GM23248 (cell line): ENCODE measurements around the gene ETFA. TPM values are rescaled to one million over a fixed set of nuclear protein-coding genes. Genes with fewer than 3 reads are reported as not detected.

ENCODE experiments used
- DNase-seq: peaks from one replicate; pipeline ENCODE4 v3.0.0-alpha.2; 2015
- H2AFZ ChIP-seq: fragments of 200-600 bp; sonication (generic); 2 replicates; pipeline ENCODE4 v1.6.1; 2016; ENCODE audit warnings: antibody characterized with exemption
- H3F3A ChIP-seq: fragments of 200-600 bp; sonication (generic); 2 replicates; pipeline ENCODE4 v1.6.1; 2016; ENCODE audit warnings: mild to moderate bottlenecking, antibody characterized with exemption, mixed run types; ENCODE audit not compliant: insufficient read depth
- H3K27ac ChIP-seq: fragments of 200-600 bp; sonication (generic); 2 replicates; pipeline ENCODE4 v1.5.1; 2016; ENCODE audit warnings: mild to moderate bottlenecking
- H3K27me3 ChIP-seq: fragments of 200-600 bp; sonication (generic); replicated peaks from 2 replicates; pipeline ENCODE4 v1.6.1; 2016; ENCODE audit warnings: mild to moderate bottlenecking; ENCODE audit not compliant: insufficient read depth
- H3K36me3 ChIP-seq: fragments of 200-600 bp; sonication (generic); 2 replicates; pipeline ENCODE4 v1.6.1; 2016; ENCODE audit warnings: low read depth, mild to moderate bottlenecking
- H3K4me1 ChIP-seq: fragments of 200-600 bp; sonication (generic); 2 replicates; pipeline ENCODE4 v1.6.1; 2016; ENCODE audit warnings: mild to moderate bottlenecking; ENCODE audit not compliant: insufficient read depth
- H3K4me2 ChIP-seq: fragments of 200-600 bp; sonication (generic); one replicate; pipeline ENCODE4 v1.6.1; 2016; ENCODE audit warnings: mild to moderate bottlenecking; ENCODE audit not compliant: unreplicated experiment
- H3K4me3 ChIP-seq: fragments of 200-600 bp; sonication (generic); 2 replicates; pipeline ENCODE4 v1.5.1; 2016; ENCODE audit warnings: mild to moderate bottlenecking
- H3K79me2 ChIP-seq: fragments of 200-600 bp; sonication (generic); 2 replicates; pipeline ENCODE4 v1.6.1; 2016; ENCODE audit warnings: mild to moderate bottlenecking; ENCODE audit not compliant: insufficient read depth
- H3K9ac ChIP-seq: fragments of 200-600 bp; sonication (generic); 2 replicates; pipeline ENCODE4 v1.6.1; 2016; ENCODE audit warnings: mild to moderate bottlenecking
- H3K9me2 ChIP-seq: fragments of 200-600 bp; sonication (generic); 2 replicates; pipeline ENCODE4 v1.6.1; 2016; ENCODE audit warnings: mixed run types, mild to moderate bottlenecking, moderate library complexity; ENCODE audit not compliant: insufficient read depth
- H3K9me3 ChIP-seq: fragments of 200-600 bp; sonication (generic); one replicate; pipeline ENCODE4 v1.6.1; 2017; ENCODE audit warnings: low read depth
- H4K20me1 ChIP-seq: fragments of 200-600 bp; sonication (generic); 2 replicates; pipeline ENCODE4 v1.6.0; 2016; ENCODE audit not compliant: insufficient read depth
- EZH2 ChIP-seq: fragments of 200-600 bp; sonication (generic); IDR thresholded peaks from 2 replicates; pipeline ENCODE4 v1.6.1; 2018; ENCODE audit warnings: antibody characterized with exemption, mild to moderate bottlenecking; ENCODE audit not compliant: insufficient read depth, poor library complexity, severe bottlenecking
- EZH2phosphoT487 ChIP-seq: fragments of 200-600 bp; sonication (generic); IDR thresholded peaks from 2 replicates; pipeline ENCODE4 v1.6.1; 2018; ENCODE audit warnings: antibody characterized with exemption, moderate library complexity, mild to moderate bottlenecking, low read depth; ENCODE audit not compliant: insufficient read depth
- WGBS, 2 experiments: methylation state at CpG; one replicate each; pipeline ENCODE4 v1.1.6; 2015 to 2017; ENCODE audit warnings: low lambda C conversion rate in 2 of 2, low coverage in 1 of 2; ENCODE audit errors: missing lambda C conversion rate in 2 of 2; 5-methylcytosine and 5-hydroxymethylcytosine counted together
- in situ Hi-C: fragments of 300-500 bp; cut with MboI; formaldehyde crosslinking; loops from 2 replicates; pipeline ENCODE4 v1.15.0; 2020
- polyA plus RNA-seq: library from polyadenylated mRNA; unstranded; fragments of >200 nt; fragmentation: Nextera tagmentation; extraction: Ambion mirVana; gene quantifications from 2 replicates; pipeline ENCODE4 v1.2.1, GENCODE V29; 2016
- total RNA-seq: library from RNA; depleted of rRNA; stranded (reverse); fragments of >200 nt; shearing (Covaris generic); gene quantifications from 2 replicates; pipeline ENCODE4 v1.2.3, GENCODE V29; 2014

ETFA gene
- total and polyA plus RNA-seq, 2 experiments from 2014 or later = 94.8 to 141 TPM

DNA sequence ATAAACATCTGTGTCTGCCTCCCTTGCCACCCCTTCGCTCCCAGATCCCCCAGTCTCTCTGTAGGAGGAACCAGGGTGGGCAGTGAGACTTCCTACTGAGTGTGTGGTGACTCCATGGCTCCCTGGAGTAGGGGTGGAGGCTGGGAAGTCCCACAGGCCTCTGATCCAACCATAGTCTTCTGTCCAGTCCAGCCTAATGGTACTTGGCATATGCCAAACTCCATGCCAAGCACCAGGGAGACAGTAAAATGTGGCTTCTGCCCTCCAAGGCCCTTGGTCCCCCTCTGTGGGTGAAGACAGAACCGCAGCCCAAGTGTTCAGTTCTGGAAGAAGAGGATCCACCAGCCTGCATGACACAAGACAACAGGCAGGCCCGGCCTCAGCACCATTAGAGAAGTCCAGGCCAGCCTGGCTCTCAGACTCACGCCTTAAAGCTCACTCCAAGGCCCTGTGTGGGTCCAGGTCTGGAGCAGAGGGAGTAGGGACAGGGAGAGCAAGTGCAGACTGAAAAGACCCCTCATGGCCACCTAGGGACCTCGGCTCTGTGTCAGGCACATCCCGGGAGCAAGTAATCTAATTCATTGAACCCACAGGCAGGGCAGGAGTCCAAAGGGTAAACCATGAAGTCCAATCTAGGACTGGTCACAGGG lies 112.7 kb downstream of the ETFA start:
- Histone ChIP-seq H3K4me2 (no peak overlapping the region), H4K20me1 (no peaks in the 10 kb centered on the region), H3K9me3 (no peaks in the 10 kb centered on the region), H3K79me2 (no peaks in the 10 kb centered on the region), H3F3A (peaks cover 22% of the 10 kb centered on the region), H3K9ac (no peak overlapping the region), H3K9me2 (no peaks in the 10 kb centered on the region), H3K4me1 (peaks cover 35% of the 10 kb centered on the region), H3K4me3 (no peak overlapping the region), H3K27ac (peak overlapping the region; percentile 73), H3K27me3 (no peaks in the 10 kb centered on the region), H2AFZ (0 out of 2 replicates have a peak overlapping the region, but pooled peaks have one; percentile 35), H3K36me3 (no peaks in the 10 kb centered on the region)
- no peak for DNase-seq
- 96 to 99% methylated on average over 6 of the region's 6 CpGs for WGBS, 2 experiments
- in situ Hi-C loops = no loop called here
- TF ChIP-seq EZH2phosphoT487 (no peak), EZH2 (no peak)

DNA sequence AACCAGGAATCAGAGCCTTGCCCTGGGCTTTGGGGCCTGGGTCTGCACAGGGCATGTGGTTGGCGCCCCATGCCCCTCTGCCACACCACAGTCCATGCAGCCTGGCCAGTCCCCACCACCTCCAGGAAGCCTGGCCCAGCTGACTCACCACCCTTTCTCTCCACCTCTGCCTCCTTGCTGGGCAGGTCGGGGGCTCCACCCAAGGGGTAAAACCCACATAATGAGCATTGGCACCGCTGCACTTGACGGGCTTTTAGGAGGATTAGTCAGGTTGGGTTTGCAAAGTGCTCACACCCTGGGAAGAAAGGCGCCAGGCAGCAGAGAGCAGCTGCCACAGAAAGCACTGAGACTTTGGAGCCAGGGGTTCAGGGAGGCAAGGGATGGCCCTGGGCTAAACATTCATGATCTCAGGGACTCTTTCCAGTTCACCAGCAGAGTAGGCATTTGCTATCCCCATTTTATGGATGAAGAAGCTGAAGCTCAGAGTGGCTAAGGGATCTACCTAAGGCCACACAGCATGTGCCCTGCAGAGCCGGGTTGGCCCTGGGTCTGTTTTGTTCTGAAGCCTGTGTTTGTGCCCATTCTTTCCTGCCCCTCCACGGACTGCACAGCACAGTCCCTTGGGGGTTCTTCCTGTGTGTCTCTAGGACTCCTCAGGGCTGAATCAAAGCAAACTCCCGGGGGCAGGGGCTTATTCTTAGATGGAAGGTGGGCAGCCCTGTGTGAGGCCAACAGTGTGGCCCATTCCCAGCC lies 113.4 kb downstream of the ETFA start:
- Histone ChIP-seq H3K9ac (no peak overlapping the region; the same call in 1 of the 2 replicates), H3K9me2 (no peaks in the 10 kb centered on the region), H3K4me2 (peak overlapping the region; percentile 6), H3K27ac (peak overlapping the region; percentile 73; the same call in 1 of the 2 replicates), H4K20me1 (no peaks in the 10 kb centered on the region), H3K27me3 (no peaks in the 10 kb centered on the region), H3K79me2 (no peaks in the 10 kb centered on the region), H3F3A (peaks cover 22% of the 10 kb centered on the region), H3K4me3 (no peak overlapping the region), H2AFZ (no peak overlapping the region), H3K36me3 (no peaks in the 10 kb centered on the region), H3K9me3 (no peaks in the 10 kb centered on the region), H3K4me1 (peaks cover 35% of the 10 kb centered on the region)
- peak; percentile 64 for DNase-seq
- 72 to 73% methylated on average over 7 to 8 of the region's 8 CpGs for WGBS, 2 experiments
- TF ChIP-seq EZH2phosphoT487 = no peak
- TF ChIP-seq EZH2 = no peak
- in situ Hi-C loops = no loop called here

- peaks cover 35% of the 10 kb centered on the region for H3K4me1 ChIP-seq
- H3K9ac ChIP-seq = peak overlapping the region; percentile 37
- peak; percentile 93 for DNase-seq
- peak overlapping the region; percentile 73 for H3K27ac ChIP-seq
- no peaks in the 10 kb centered on the region for H3K79me2 ChIP-seq
- H2AFZ ChIP-seq = peak overlapping the region; percentile 7; the same call in 1 of the 2 replicates
- no peak for TF ChIP-seq EZH2
- TF ChIP-seq EZH2phosphoT487 = no peak
- H3K27me3 ChIP-seq = no peaks in the 10 kb centered on the region
- H4K20me1 ChIP-seq = no peaks in the 10 kb centered on the region
- peaks cover 22% of the 10 kb centered on the region for H3F3A ChIP-seq
- no peaks in the 10 kb centered on the region for H3K36me3 ChIP-seq
- WGBS, 2 experiments = 19 to 22% methylated on average over 18 of the region's 18 CpGs
- in situ Hi-C loops = no loop called here
- H3K4me3 ChIP-seq = peak overlapping the region; percentile 11; the same call in 1 of the 2 replicates
- H3K9me3 ChIP-seq = no peaks in the 10 kb centered on the region
- H3K4me2 ChIP-seq = peak overlapping the region; percentile 37
- no peaks in the 10 kb centered on the region for H3K9me2 ChIP-seq
Observed at GRCh38 chr15:76196269-76197231, 114.7 kb downstream of the ETFA start.
